Measurements from ENCODE around the gene KRT16. TPM values are rescaled to one million over a fixed set of nuclear protein-coding genes. Genes with fewer than 3 reads are reported as not detected.

The KRT16 gene
- total and polyA plus RNA-seq, 8 donors, result 1.1 to 32.8 (median 1.3) TPM; not detected in 5

DNA sequence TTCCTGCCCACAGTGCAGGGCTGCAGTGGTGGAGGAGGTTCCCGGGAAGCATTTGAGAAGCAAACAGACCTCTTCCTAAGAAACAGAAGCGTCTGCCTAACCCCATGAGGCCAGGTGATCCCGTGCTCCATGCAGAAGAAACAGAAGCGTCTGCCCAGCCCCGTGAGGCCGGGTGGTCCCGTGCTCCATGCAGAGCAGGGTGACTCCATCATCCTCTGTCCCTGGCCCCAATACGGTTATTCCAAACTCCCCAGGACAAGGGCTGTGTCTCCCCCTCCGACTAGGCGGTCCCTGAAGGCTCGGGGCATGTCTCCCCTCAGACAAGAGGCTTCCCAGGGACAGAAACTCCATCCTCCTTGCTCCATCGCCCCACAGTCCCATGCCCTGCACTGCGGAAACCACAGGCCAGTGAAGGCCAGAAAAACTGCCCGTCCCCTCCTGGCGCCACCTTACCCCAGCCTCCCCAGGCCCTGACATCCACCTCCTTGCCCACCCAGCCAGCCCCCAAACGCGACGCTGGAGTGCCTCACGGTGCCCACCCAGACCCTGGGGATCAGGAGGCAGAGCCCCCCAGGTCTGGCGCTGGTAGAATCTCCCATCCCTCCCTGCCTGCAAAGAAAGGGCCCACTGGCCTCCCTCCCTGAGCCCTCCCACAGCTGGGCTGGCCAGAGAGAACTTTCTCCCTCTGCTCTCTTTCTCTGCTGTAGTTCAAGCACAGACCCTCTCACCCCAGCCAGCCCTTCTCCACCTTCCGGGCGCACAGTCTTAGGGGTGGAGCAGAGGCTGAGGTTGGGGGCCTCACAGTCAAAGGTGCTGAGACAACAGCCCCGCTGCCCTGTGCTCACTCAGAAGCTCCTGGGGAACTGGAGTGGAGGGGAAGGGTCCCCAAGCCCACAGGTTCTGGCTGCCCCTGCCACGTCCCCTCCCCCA is 42.4 kb upstream of the KRT16 start:
- DNase-seq, result no peak
- 38 to 68% (median 56%) methylated on average over 20 to 24 of the region's 24 CpGs for WGBS, 5 donors
- Histone ChIP-seq H3K36me3 (no peaks in the 10 kb centered on the region), H3K9me3 (no peaks in the 10 kb centered on the region), H3K27ac (peak overlapping the region; percentile 77 to 93 (median 88)), H3K4me1 (peaks cover 45 to 84% (median 68%) of the 10 kb centered on the region in 4 donors), H3K4me3 (no peak overlapping the region), H3K27me3 (no peaks in the 10 kb centered on the region)
- intact Hi-C loops (cut with DNase I; ENCODE audit: low total_unique reads), result loop anchor here (10.0 kb wide), 1 partner anchor 750 kb away; no protein-coding TSS in a partner anchor
- TF ChIP-seq EP300 (IDR thresholded peaks at IDR 0.05), result no peak
- TF ChIP-seq, protein P1, sequence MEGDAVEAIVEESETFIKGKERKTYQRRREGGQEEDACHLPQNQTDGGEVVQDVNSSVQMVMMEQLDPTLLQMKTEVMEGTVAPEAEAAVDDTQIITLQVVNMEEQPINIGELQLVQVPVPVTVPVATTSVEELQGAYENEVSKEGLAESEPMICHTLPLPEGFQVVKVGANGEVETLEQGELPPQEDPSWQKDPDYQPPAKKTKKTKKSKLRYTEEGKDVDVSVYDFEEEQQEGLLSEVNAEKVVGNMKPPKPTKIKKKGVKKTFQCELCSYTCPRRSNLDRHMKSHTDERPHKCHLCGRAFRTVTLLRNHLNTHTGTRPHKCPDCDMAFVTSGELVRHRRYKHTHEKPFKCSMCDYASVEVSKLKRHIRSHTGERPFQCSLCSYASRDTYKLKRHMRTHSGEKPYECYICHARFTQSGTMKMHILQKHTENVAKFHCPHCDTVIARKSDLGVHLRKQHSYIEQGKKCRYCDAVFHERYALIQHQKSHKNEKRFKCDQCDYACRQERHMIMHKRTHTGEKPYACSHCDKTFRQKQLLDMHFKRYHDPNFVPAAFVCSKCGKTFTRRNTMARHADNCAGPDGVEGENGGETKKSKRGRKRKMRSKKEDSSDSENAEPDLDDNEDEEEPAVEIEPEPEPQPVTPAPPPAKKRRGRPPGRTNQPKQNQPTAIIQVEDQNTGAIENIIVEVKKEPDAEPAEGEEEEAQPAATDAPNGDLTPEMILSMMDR (IDR thresholded peaks at IDR 0.05), result no peak
- no peak for TF ChIP-seq POLR2A (IDR thresholded peaks at IDR 0.05)
- TF ChIP-seq POLR2AphosphoS5 (IDR thresholded peaks at IDR 0.05), result no peak

DNA sequence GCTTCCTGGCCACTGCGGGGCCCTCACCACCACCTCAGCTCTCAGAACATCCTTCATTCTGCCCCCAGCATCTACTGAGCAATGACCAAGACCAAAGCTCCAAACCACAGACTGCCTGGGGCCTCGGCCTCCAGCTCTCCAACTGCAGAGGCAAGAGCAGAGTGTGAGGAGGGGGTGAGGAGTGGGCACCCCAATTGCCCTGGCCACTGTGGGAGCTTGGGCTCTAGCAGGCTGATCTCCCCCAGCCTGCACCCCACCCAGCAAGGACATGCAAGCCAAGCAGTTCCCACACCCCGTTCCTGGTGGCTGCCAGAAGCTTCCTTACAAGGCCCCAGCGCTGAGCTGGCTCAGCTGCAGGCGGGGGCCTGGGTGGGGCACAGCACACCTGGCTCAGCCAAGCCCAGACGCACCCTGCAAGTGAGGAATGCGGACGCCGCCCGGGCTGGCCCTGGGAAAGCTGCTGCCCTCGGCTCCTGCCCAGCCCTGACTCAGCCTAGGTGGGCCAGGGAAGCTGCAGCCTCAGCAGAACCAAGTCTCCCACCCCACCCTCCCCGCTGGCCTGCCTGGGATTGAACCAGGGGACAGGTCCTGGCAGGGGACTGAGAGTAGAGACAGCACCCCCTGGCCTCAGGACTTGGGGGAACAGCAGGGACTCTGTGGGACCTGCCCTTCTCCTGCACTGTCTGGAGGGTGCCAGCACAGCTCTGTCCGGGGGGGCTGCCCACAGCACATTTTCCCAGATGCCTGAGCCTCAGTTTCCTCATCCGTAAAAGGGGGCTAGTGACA is 41.5 kb upstream of the KRT16 start:
- H3K4me3 ChIP-seq, result no peak overlapping the region
- H3K9me3 ChIP-seq, result no peaks in the 10 kb centered on the region
- peak; percentile 94 to 96 for DNase-seq
- WGBS, 5 donors, result 34 to 49% (median 37%) methylated on average over 5 to 14 of the region's 14 CpGs
- intact Hi-C loops (cut with DNase I; ENCODE audit: low total_unique reads), result loop anchor here (10.0 kb wide), 1 partner anchor 749 kb away; no protein-coding TSS in a partner anchor
- H3K27ac ChIP-seq, result peak overlapping the region; percentile 77 to 93 (median 88)
- no peaks in the 10 kb centered on the region for H3K36me3 ChIP-seq
- H3K27me3 ChIP-seq, result no peaks in the 10 kb centered on the region
- peaks cover 45 to 84% (median 68%) of the 10 kb centered on the region in 4 donors for H3K4me1 ChIP-seq
- peak in 2 of 3 donors; percentile 80 to 84 for TF ChIP-seq POLR2AphosphoS5 (IDR thresholded peaks at IDR 0.05)
- TF ChIP-seq, protein P1 (IDR thresholded peaks at IDR 0.05), result no peak
- no peak for TF ChIP-seq POLR2A (IDR thresholded peaks at IDR 0.05)

DNA sequence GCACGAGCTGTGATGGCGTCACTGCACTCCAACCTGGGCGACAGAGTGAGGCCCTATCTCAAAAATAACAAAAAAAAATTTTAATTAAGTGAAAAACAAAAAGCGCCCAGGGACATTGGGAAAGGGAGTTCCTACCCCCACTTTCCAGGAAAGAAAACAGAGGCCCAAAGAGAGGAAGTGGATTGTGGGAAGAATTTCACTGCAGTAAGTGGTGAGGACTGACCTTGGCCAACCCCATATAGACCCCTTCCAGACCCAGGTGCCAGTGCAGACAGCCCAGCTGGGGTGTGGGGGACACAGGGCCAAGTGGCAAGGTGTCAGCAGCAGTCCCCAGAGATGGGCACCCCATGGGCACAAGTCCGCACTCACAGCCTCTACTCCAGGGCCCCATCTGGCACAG is 40.9 kb upstream of the KRT16 start:
- intact Hi-C loops (cut with DNase I; ENCODE audit: low total_unique reads), result loop anchor here (10.0 kb wide), 1 partner anchor 749 kb away; no protein-coding TSS in a partner anchor

More for the DNA sequence above, 40.9 kb upstream of the KRT16 start:
- Histone ChIP-seq H3K36me3 (no peaks in the 10 kb centered on the region), H3K4me3 (no peak overlapping the region), H3K9me3 (no peaks in the 10 kb centered on the region), H3K4me1 (peaks cover 48 to 84% (median 69%) of the 10 kb centered on the region in 4 donors), H3K27me3 (no peaks in the 10 kb centered on the region), H3K27ac (peak overlapping the region; percentile 77 to 93 (median 88))
- DNase-seq, result no peak
- 84 to 95% (median 85%) methylated on average over 4 to 5 of the region's 5 CpGs for WGBS, 5 donors
- no peak for TF ChIP-seq EP300 (IDR thresholded peaks at IDR 0.05)
- TF ChIP-seq POLR2AphosphoS5 (IDR thresholded peaks at IDR 0.05), result no peak
- TF ChIP-seq, protein P1 (IDR thresholded peaks at IDR 0.05), result no peak
- TF ChIP-seq POLR2A (IDR thresholded peaks at IDR 0.05), result no peak

Data from stomach (tissue), 9 donors.